Posterior vena cava (tissue), 2 donors: ENCODE results near the gene SLA2. TPM values are rescaled to one million over a fixed set of nuclear protein-coding genes. Genes with fewer than 3 reads are reported as not detected.
"Not testable (repeated sequence)": the region's sequence is repeated elsewhere in the genome, so short reads cannot be mapped to it uniquely, and the experiment has no call there.

Source experiments
- DNase-seq: peaks from one replicate; pipeline ENCODE4 v3.0.0-alpha.2; 2020; ENCODE audit warnings: low spot score
- intact Hi-C, 2 donors: fragments of 100-400 bp; cut with DNase I; formaldehyde crosslinking; loops; one replicate each; pipeline versions ENCODE4 v1.14.1 to v1.14.2; 2022 to 2023
- total RNA-seq, 2 donors: library from RNA; stranded (reverse); fragmentation: NEBNext Ultra II Directional; extraction: Animal tissue kit (Norgen Biotek cat#: 25700); gene quantifications; one replicate each; pipeline ENCODE4 v1.2.1, GENCODE V29; 2021
- donor health status: DM: yes; HTN: yes; CAD: no.
- donor health status: DM: yes; HTN: yes; CAD: no.

Gene SLA2
- total RNA-seq, 2 donors from 2014 or later: 0.38 to 0.46 TPM

- intact Hi-C loops: no loop called here
- no peak for DNase-seq
Measured at GRCh38 chr20:36647196-36648121, 1.5 kb upstream of the SLA2 start.

GRCh38 chr20:36646678-36647077 lies 682 bp upstream of the SLA2 start:
- no peak for DNase-seq
- intact Hi-C loops: no loop called here

GRCh38 chr20:36645353-36645752 lies 643 bp downstream of the SLA2 start:
- DNase-seq: no peak

GRCh38 chr20:36644706-36645095 lies 1.3 kb downstream of the SLA2 start:
- DNase-seq: peak; percentile 15

More at GRCh38 chr20:36645353-36645752, 643 bp downstream of the SLA2 start:
- intact Hi-C loops: no loop called here

GRCh38 chr20:36644032-36644705 lies 1.8 kb downstream of the SLA2 start:
- intact Hi-C loops: no loop called here
- DNase-seq: peak; percentile 47

More at GRCh38 chr20:36644706-36645095, 1.3 kb downstream of the SLA2 start:
- intact Hi-C loops: no loop called here

- DNase-seq: peak; percentile 15
- intact Hi-C loops: no loop called here
Measured at GRCh38 chr20:36642136-36642535, 3.9 kb downstream of the SLA2 start.

GRCh38 chr20:36641506-36641843 lies 4.5 kb downstream of the SLA2 start:
- intact Hi-C loops: no loop called here
- no peak for DNase-seq

- DNase-seq, intact Hi-C loops: not testable (repeated sequence)
Measured at GRCh38 chr20:36638876-36639400, 7.1 kb downstream of the SLA2 start.

GRCh38 chr20:36634342-36634741 lies 11.7 kb downstream of the SLA2 start:
- DNase-seq: no peak
- intact Hi-C loops: no loop called here

GRCh38 chr20:36633285-36633772 lies 12.7 kb downstream of the SLA2 start:
- intact Hi-C loops: no loop called here
- no peak for DNase-seq

GRCh38 chr20:36632487-36633284 lies 13.3 kb downstream of the SLA2 start:
- intact Hi-C loops: no loop called here
- DNase-seq: no peak

GRCh38 chr20:36632147-36632486 lies 13.9 kb downstream of the SLA2 start:
- no peak for DNase-seq
- intact Hi-C loops: no loop called here

- intact Hi-C loops: no loop called here
- no peak for DNase-seq
Measured at GRCh38 chr20:36631646-36632045, 14.3 kb downstream of the SLA2 start.

GRCh38 chr20:36629719-36630681 lies 16.0 kb downstream of the SLA2 start:
- intact Hi-C loops: no loop called here
- DNase-seq: peak; percentile 82

GRCh38 chr20:36628076-36628475 lies 17.9 kb downstream of the SLA2 start:
- DNase-seq: no peak
- intact Hi-C loops: no loop called here

GRCh38 chr20:36624944-36625324 lies 21.1 kb downstream of the SLA2 start:
- intact Hi-C loops: no loop called here
- no peak for DNase-seq

GRCh38 chr20:36624068-36624943 lies 21.7 kb downstream of the SLA2 start:
- intact Hi-C loops: no loop called here
- no peak for DNase-seq

GRCh38 chr20:36623444-36623843 lies 22.6 kb downstream of the SLA2 start:
- no peak for DNase-seq
- intact Hi-C loops: no loop called here
